GM21737 (cell line): ENCODE results near the gene PLK5.
"Not testable (repeated sequence)": the region's sequence is repeated elsewhere in the genome, so short reads cannot be mapped to it uniquely, and the experiment has no call there.

Source experiments
- ATAC-seq: cut with Tn5 transposase; IDR thresholded peaks from one replicate; pipeline ENCODE4 v1.9.1; 2021; ENCODE audit warnings: mild to moderate bottlenecking, moderate library complexity; ENCODE audit not compliant: unreplicated experiment

The PLK5 gene

GRCh38 chr19:1523412-1524286, at the start of gene PLK5:
Gene PLK5 (plus strand): TSS chr19:1524077. CDS start chr19:1526997, 2,920 bp downstream.
- no peak for ATAC-seq

- ATAC-seq: no peak
These were observed 49.0 kb upstream of the PLK5 start for GRCh38 chr19:1474765-1475351.

DNA sequence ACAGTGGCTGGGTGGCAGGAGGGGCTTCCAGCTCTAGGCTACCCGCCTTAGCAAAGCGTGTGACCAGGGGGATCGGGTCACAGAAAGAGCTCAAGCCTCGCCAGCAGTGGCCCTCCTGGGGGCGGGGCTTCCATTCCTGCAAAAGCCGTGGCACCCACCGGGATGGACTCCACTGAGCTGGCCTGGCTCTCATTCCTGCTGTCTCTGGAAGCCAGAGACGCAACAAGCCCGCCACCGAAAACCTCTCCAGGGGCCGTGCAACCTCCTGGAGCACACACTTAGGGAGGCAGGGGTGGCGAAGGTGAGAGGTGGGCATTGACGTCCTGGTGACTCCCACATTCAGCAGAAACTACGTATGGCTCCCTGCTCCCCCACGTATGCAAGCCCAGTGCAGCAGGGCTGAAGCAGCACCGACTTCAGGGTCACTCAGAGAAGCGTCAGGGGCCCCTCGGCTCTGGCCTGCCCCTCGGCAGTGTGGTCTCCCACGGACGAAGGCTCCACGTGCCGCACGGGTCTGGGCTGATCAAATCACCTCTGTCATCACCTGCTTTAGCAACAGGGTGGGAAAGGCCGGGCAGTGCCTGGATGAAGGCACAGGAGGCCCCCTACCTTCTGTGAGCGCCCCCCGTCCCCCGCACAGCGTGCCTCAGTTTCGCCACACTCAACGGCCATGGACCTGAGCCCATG, 48.0 kb upstream of the PLK5 start:
- ATAC-seq: no peak

DNA sequence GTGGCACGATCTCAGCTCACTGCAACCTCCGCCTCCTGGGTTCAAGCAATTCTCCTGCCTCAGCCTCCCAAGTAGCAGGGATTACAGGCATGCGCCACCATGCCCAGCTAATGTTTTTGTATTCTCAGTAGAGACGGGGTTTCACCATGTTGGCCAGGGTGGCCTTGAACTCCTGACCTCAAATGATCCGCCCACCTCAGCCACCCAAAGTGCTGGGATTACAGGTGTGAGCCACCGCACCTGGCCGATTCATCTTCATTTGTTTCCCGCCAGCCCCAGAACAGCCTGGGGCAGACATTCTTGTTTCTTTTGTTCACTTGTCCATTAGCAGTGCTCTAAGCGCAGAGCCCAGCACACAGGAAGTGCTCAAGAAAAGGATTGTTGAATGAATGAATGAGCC, 46.8 kb upstream of the PLK5 start:
- ATAC-seq: not testable (repeated sequence)

DNA sequence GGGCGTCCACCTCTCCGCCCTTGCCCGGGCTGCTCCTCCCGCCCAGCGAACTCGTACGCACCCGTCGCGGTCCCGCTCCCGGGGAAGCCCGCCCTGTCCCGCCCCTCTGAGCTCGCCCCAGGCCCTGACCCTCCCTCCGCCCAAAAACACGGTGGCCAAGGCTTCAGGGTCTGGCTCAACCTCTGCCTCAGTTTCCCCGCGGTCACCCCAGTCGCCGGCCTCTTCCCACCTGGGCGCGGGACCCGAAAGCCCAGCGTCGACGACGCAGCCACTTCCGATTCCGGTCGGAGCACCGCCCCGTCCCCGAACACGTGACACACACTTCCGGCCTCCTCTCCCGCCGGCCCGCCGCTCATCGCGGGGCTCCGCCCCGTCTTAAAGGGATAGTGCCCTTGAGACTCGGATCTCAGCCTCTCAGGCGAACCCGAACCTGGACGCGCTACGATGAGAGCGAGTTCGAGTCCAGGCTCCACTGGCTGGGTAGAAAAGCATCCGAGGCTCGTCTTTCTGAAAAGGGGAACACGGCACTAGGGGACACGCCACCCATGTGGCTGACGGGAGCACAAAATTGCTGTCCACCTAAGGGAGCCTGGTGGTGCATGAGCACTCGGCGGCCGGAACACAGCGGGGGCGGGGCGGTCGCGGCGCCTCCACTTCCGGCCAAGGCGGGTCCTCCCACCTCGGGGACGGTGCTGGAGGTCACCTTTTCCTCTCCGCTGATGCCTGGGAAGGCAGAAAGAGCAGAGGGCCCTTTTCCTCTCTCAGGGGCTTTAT, 44.8 kb upstream of the PLK5 start, which contains the start of gene C19orf25:
Gene C19orf25 (minus strand): TSS at position 282 of the 774 bp plus-strand sequence. CDS start 312 bp downstream, outside the sequence.
- peak; percentile 70 for ATAC-seq

GRCh38 chr19:1481224-1481892, 42.5 kb upstream of the PLK5 start:
- ATAC-seq: no peak

DNA sequence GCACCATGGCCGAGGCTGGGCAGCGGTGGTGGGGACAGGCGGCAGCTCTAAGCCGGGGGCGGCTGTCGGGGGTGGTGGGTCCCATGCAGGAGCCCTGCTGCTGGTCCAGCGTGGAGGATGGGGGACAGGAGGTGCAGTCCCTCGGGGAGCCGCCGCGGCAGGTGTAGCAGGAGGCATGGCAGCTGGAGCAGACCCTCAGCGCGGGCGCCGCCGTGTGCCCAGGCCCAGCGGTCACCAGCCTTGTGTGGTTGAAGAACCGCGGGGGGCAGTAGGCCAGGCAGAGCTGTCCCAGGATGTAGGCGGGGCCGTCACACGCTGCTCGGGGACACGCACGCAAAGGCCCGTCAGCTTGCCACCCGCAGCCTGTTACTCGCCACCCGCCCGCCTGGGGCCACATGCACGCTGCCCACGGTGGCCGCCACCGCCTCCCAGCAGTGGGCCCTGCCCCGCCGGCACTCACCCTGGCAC, 42.0 kb upstream of the PLK5 start:
- ATAC-seq: no peak

DNA sequence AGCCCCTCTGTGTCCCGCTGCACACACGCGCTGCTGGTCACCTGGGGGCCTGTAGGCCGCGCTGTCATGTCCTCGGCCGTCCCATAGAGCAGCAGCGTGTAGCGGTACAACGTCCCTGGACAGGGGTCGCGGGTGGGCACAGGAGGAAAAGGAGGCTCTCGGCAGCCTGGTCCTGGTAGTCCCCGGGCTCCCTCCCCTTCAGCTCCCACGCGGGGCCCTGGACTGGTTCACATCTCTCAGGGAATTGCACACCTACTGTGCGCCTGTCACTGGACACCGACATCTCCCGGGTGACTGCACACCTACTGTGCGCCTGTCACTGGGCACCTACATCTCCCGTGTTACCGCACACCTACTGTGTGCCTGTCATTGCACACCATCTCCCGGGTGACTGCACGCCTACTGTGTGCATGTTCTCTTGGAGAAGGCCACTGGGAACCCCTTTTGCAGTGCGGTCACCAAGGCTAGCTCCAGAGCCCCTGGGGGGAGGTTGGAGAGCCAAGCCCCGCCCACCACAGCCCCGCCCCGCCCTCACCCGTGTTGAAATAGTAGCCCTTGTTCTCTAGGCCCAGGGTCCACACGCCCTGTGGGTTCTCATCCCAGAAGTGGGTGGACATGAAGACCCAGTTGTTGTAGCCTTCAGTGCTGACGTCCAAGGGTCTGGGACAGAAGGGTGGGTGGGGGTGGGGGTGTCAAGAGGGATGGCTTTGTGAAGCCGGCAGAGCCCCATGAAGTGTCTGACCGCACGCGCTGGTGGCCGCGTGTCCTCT, 41.3 kb upstream of the PLK5 start:
- no peak for ATAC-seq

DNA sequence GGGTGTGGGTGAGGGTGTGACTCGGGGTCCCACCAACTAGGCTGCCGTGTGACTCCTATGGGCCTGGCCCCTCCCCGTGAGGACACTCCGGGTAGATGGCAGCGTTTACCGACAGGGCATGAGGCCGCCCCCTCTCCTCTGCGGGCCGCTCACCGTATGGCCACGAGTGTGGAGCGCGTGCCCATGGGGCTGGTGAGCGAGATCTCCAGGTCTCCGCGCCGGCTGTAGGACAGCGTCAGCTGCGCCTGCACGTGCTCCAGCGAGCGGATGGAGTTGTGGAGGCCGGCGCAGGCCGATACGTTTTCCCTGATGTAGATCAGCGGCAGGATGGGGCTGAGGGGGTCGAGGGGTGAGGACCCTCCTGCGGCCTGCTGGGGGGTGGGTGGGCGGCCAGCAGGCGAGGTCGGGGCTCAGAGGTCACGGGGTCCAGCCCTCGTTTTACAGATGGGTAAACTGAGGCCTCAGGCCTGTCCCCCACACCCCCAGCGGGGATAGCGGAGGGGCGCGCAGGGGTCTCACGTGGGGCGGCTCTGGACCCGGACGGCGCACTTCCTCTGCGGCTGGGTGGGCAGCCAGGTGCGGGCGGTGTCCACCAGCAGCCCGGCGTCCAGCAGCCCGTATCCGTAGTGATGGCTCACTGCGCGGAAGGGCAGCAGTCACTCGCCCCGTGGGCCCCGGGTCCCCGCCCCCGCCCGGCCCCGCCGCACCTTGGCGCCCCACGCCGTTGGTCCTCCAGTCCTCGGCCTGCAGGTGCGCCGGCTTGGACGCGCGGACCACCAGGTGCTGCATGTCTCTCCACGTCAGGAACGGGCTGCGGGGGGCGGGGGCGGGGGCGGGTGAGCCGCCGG, 40.5 kb upstream of the PLK5 start:
- ATAC-seq: no peak

DNA sequence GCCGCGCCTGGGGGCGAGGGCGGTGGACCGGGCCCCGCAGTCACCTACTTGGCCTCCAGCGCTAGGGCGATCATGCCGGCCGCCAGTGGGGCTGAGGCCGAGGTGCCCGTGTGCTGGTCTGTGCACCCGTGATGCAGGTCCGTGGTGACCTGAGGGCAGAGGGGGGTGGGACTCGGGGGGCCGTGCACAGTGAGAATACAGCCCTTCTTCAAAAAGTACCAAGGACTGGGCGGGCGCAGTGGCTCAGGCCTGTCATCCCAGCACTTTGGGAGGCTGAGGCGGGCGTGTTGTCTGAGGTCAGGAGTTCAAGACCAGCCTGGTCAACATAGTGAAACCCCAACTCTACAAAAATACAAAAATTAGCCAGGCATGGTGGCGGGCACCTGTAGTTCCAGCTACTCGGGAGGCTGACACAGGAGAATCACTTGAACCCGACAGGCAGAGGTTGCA, 39.9 kb upstream of the PLK5 start:
- no peak for ATAC-seq

DNA sequence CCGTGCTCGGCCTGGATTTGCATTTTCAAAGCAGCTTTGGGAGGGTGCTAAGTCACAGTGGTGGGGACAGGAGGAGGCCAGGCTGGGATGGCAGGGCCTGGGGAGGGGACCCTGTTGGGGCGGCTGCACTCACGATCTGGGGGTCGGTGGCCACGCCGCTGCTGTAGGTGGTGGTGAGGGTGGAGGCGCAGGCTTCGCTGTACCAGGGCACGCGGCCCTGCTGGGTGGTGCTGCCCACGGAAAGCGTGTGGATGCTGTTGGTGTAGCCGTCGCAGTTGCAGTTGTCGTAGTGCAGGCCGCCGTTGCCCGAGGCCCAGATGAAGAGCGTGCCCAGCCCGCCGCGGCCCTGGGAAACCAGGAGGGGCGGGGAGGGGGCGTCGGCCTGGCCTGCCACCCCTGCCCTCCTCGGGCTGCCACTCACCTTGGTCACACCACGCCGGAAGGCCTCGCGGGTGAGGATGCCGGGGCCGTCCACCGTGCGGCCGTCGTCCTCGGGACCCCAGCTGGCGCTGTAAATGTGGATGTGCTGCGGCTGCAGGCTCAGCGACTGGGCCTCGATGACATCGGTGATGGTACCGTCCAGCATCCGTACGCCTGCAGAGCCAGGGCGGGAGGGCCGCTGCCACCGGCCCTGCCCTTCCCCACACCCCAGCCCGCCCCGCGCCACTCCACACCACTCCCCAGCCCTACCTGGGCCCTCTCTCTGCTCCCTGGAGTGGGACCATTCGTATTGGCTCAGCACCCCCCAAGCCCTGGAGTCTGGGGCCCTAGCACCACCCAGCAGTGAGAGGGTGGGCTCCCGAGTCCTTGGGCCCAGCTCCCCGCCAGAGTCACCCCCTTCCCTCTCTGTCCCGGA, 36.9 kb upstream of the PLK5 start:
- no peak for ATAC-seq

GRCh38 chr19:1487576-1488281, 36.1 kb upstream of the PLK5 start:
- ATAC-seq: no peak

GRCh38 chr19:1488282-1488601, 35.6 kb upstream of the PLK5 start:
- no peak for ATAC-seq

DNA sequence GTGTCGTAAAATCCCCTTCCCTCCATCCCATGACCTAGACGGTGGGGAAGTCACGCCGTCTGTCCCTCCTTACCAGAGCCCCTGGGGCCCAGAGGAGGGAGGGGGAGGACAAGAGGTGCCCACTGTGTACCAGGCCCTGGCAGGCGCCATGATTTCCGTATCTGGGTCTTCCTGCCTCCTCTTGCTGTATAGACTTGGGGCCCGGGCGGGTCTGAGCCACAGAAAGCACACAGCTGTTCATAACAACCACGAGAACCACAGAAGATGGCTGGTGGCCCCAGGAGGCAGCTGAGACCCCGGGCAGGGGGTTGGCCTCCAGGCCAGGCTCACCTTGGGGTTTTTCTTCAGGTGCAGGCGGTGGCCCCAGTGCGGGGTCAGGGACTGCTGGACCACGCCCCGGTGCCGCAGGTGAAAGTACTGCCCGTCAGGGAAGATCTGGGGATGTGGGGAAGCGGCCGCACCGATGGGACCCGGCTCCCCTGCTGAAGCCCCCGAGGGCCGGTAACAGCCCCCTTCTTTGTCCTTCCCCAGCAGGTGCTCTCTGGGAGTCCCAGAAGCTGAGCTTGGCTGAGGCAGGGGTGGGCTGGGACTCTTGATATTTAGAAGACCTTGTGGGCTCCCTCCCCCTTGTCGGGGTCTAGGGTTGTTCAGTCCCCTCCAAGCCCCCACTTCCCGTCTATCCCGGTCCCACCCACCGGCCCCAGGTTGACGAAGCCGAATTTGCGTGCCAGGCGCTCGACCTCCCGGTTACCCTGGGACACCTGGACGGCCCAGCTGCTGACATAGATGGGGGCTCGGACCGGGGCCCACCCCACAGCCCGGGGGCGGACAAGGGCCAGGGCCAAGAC, 34.2 kb upstream of the PLK5 start:
- no peak for ATAC-seq

GRCh38 chr19:1490311-1491113, 33.4 kb upstream of the PLK5 start, which contains the start of gene PCSK4:
Gene PCSK4 (minus strand): TSS chr19:1490350. CDS start chr19:1490346, 4 bp downstream.
- peak; percentile 79 for ATAC-seq
